ENCODE data around the gene SLC25A26.

DNA sequence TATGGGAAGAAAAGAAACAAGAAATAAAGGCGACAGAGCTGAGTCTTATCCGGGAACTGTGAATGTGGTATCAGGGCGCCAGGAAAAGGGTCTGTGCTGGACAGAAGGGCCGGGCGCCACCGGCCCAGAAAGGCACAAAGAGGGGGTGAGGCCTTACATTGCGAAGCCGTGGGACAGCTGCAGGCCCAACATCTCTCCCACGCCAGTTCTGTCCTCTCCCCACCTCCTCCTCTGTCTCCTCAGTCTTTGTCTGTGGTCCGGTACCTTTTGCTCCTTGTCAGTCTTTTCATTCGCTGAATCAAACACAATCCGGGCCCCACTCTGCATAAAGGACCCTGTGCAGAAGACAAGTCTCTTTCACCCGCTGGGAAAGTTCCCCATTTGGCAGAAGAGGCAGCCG lies 198.2 kb downstream of the SLC25A26 start:
- TF ChIP-seq CTCF (IDR thresholded peaks at IDR 0.05) (no peak), POLR2A (IDR thresholded peaks at IDR 0.05) (no peak), EP300 (IDR thresholded peaks at IDR 0.05) (no peak)

Measured in tibial nerve (tissue), 4 donors.